ENCODE measurements around the gene ZNF444. TPM values are rescaled to one million over a fixed set of nuclear protein-coding genes. Genes with fewer than 3 reads are reported as not detected.
A peak's percentile ranks its signal among the peaks of the same experiment; 100 is the strongest.

The ZNF444 gene
- total and polyA plus RNA-seq, 9 of the 15 experiments (the other 6 are each of a cell fraction or from before 2014, with no cell fraction given): 0.39 to 40.0 (median 6.9) TPM

DNA sequence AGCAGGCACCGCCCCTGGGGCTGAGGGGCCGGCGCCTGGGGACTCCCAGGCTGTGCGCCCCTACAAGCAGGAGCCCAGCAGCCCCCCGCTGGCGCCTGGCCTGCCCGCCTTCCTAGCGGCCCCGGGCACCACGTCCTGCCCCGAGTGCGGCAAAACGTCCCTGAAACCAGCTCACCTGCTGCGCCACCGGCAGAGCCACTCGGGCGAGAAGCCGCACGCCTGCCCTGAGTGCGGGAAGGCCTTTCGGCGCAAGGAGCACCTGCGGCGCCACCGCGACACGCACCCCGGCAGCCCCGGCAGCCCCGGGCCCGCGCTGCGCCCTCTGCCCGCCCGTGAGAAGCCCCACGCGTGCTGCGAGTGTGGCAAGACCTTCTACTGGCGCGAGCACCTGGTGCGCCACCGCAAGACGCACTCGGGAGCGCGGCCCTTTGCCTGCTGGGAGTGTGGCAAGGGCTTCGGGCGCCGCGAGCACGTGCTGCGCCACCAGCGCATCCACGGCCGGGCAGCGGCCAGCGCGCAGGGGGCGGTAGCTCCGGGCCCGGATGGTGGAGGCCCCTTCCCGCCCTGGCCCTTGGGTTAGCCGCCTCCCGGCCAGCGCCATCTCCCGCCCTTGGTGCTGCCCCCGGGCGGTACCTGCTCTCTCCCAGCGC, 18.7 kb downstream of the ZNF444 start:
- in situ Hi-C loops (cut with MboI) (no loop called here), intact Hi-C loops (cut with micrococcal nuclease) (no loop called here)
- ChIA-PET POLR2A (no interaction called here), CTCF (ENCODE audit: low intra/inter-chr PET ratio) (no interaction called here)
- no peak overlapping the region for H3K9ac ChIP-seq (ENCODE audit: insufficient read depth in 1 of 2, low read depth in 2 of 2, low read length in 2 of 2)
- no peaks in the 10 kb centered on the region for H3K9me1 ChIP-seq (ENCODE audit: control insufficient read depth, insufficient read depth, low read length)
- no peak overlapping the region for H3K4me2 ChIP-seq (ENCODE audit: insufficient read depth, low read length)
- no peaks in the 10 kb centered on the region for H3K9me3 ChIP-seq (replicated peaks; ENCODE audit: control insufficient read depth, insufficient read depth, low read depth, low read length)
- no peaks in the 10 kb centered on the region for H3K27me3 ChIP-seq (ENCODE audit: control insufficient read depth in 2 of 2, insufficient read depth in 2 of 2, low read length in 2 of 2)
- H3K27ac ChIP-seq (ENCODE audit: extremely low read depth, low read depth, low read length): no peak overlapping the region
- no peak for ATAC-seq
- no TSS peak for BruUV-seq (replicated peaks)
- no peaks in the 10 kb centered on the region for H4K20me1 ChIP-seq (replicated peaks; ENCODE audit: control insufficient read depth, insufficient read depth, low read length)
- no peak for FAIRE-seq
- peaks cover 22% of the 10 kb centered on the region; the same call in 2 of the 3 replicates for H3K36me3 ChIP-seq (ENCODE audit: control insufficient read depth, insufficient read depth, low read length)
- TF ChIP-seq FOS (IDR thresholded peaks at IDR 0.05; ENCODE audit: extremely low read depth, insufficient read length) (no peak), HNRNPL (IDR thresholded peaks at IDR 0.05; ENCODE audit: low read depth, low read length) (0 out of 2 replicates have a peak, but pooled peaks have one; percentile 35)
- H3K79me2 ChIP-seq (ENCODE audit: control insufficient read depth, insufficient read depth, low read length): no peaks in the 10 kb centered on the region
- 97% methylated on average over 28 of the region's 69 CpGs for WGBS (ENCODE audit: insufficient coverage, low coverage, missing lambda C conversion rate)
- no peak overlapping the region for H2AFZ ChIP-seq (ENCODE audit: low read depth, low read length)
- no peak for DNase-seq (ENCODE audit: extremely low read depth in 1 of 4, low spot score in 3 of 4)
- peaks cover 9 to 11% of the 10 kb centered on the region in 2 experiments; a peak in 4 of 5 replicates for H3K4me1 ChIP-seq (replicated peaks in 1 of 2; ENCODE audit: control insufficient read depth in 2 of 2, insufficient read depth in 2 of 2, low read length in 2 of 2)
- H3K4me3 ChIP-seq: no peak overlapping the region

DNA sequence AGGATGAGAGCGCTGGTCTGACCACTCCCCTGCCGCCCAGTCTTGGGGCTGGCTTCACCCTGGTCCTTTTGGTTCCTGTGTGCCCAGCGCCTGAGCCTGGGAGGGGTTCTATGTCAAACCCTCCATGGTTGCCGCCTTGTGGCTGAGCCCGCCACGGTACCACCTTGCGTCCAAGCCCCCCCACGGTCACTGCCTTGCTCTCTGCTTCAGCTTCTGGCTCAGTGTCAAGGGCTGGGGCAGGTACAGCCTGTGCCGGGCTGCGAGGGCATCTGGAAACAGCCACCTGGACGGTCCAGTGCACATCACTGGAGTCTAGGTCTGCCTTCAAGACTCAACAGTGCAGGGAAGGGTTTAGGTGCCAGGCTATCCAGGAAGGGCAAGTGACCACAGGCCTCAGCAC, 20.4 kb downstream of the ZNF444 start:
- DNase-seq (ENCODE audit: extremely low read depth in 1 of 4, low spot score in 3 of 4): no peak
- H3K27ac ChIP-seq (ENCODE audit: extremely low read depth, low read depth, low read length): no peak overlapping the region
- H3K9me3 ChIP-seq (replicated peaks; ENCODE audit: control insufficient read depth, insufficient read depth, low read depth, low read length): no peaks in the 10 kb centered on the region
- H3K79me2 ChIP-seq (ENCODE audit: control insufficient read depth, insufficient read depth, low read length): no peaks in the 10 kb centered on the region
- ChIA-PET CTCF (ENCODE audit: low intra/inter-chr PET ratio) (no interaction called here), POLR2A (no interaction called here)
- no peak overlapping the region for H2AFZ ChIP-seq (ENCODE audit: low read depth, low read length)
- H4K20me1 ChIP-seq (replicated peaks; ENCODE audit: control insufficient read depth, insufficient read depth, low read length): no peaks in the 10 kb centered on the region
- WGBS (ENCODE audit: insufficient coverage, low coverage, missing lambda C conversion rate): 87% methylated on average over 10 of the region's 11 CpGs
- no peaks in the 10 kb centered on the region for H3K9me1 ChIP-seq (ENCODE audit: control insufficient read depth, insufficient read depth, low read length)
- H3K9ac ChIP-seq (ENCODE audit: insufficient read depth in 1 of 2, low read depth in 2 of 2, low read length in 2 of 2): no peak overlapping the region
- H3K36me3 ChIP-seq (ENCODE audit: control insufficient read depth, insufficient read depth, low read length): peaks cover 10% of the 10 kb centered on the region; the same call in 2 of the 3 replicates
- no peak overlapping the region for H3K4me3 ChIP-seq
- intact Hi-C loops (cut with micrococcal nuclease) (no loop called here), in situ Hi-C loops (cut with MboI) (no loop called here)
- H3K4me2 ChIP-seq (ENCODE audit: insufficient read depth, low read length): no peak overlapping the region
- no TSS peak for BruUV-seq (replicated peaks)
- ATAC-seq: no peak
- H3K4me1 ChIP-seq (replicated peaks in 1 of 2; ENCODE audit: control insufficient read depth in 2 of 2, insufficient read depth in 2 of 2, low read length in 2 of 2): peaks cover 5 to 11% of the 10 kb centered on the region in 2 experiments; a peak in 4 of 5 replicates
- TF ChIP-seq POLR2G (IDR thresholded peaks at IDR 0.05; ENCODE audit: low read depth, low read length) (0 out of 2 replicates have a peak, but pooled peaks have one; percentile 17), NR2C2 (CRISPR knock-in tag; IDR thresholded peaks at IDR 0.05) (no peak), NR2C2 (tag; IDR thresholded peaks at IDR 0.05) (no peak), IFI16 (CRISPR knock-in tag; IDR thresholded peaks at IDR 0.05) (no peak)
- no peak for FAIRE-seq
- no peaks in the 10 kb centered on the region for H3K27me3 ChIP-seq (ENCODE audit: control insufficient read depth in 2 of 2, insufficient read depth in 2 of 2, low read length in 2 of 2)
